Measurements from ENCODE around the gene JAK3.
A peak's percentile ranks its signal among the peaks of the same experiment; 100 is the strongest.
"Not testable (repeated sequence)": the region's sequence is repeated elsewhere in the genome, so short reads cannot be mapped to it uniquely, and the experiment has no call there.

JAK3 gene

DNA sequence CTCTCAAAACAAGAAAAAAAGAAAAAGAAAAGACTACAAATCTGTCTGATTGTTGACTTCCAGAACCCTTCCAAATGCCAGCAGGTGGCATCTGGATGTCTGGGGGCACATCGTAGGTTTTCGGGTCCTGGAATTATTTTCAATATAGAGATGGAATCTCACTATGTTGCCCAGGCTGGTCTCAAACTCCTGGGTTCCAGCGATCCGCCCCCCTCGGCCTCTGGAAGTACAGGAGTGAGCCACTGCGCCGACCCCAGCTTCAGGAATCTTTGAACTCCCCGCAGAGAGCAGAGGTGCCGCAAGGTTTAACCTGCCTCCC is 53.4 kb downstream of the JAK3 start:
- no peak for DNase-seq (ENCODE audit: extremely low spot score)

DNA sequence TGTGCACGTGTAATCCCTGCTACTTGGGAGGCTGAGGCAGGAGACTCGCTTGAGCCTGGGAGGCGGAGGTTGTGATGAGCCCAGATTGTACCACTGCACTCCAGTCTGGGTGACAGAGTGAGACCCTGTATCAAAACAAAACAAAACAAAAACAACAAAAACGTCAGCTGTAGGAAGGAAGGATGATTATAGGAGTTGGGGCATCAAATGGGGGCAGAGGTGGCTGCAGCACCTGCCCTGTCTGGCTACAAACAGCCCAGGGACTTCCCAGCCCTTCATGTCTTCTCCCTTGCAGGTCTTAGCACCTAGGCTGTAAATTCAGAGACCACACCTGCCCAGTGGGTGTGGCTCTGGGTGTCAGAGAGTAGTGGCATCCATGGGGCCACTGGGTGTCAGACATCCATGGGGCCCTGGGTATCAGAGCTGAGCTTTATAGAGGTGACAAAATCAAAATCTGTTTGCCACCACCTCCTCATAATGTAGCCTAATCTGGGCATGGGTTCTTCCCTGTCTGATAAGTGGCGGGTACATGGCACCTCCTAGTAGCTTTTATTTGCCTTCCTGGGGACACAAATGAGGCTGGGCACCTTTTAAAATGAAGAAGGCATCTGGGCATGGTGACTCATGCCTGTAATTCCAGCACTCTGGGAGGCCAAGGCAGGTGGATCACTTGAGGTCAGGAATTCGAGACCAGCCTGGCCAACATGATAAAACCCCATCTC is 57.6 kb downstream of the JAK3 start:
- no peak for DNase-seq (ENCODE audit: extremely low spot score)
- ChIA-PET CTCF (no interaction called here), POLR2A (no interaction called here)
- TF ChIP-seq, protein P1, sequence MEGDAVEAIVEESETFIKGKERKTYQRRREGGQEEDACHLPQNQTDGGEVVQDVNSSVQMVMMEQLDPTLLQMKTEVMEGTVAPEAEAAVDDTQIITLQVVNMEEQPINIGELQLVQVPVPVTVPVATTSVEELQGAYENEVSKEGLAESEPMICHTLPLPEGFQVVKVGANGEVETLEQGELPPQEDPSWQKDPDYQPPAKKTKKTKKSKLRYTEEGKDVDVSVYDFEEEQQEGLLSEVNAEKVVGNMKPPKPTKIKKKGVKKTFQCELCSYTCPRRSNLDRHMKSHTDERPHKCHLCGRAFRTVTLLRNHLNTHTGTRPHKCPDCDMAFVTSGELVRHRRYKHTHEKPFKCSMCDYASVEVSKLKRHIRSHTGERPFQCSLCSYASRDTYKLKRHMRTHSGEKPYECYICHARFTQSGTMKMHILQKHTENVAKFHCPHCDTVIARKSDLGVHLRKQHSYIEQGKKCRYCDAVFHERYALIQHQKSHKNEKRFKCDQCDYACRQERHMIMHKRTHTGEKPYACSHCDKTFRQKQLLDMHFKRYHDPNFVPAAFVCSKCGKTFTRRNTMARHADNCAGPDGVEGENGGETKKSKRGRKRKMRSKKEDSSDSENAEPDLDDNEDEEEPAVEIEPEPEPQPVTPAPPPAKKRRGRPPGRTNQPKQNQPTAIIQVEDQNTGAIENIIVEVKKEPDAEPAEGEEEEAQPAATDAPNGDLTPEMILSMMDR (IDR thresholded peaks at IDR 0.05; ENCODE audit: control extremely low read depth, extremely low read depth, low read depth, missing control alignments): no peak

More for the DNA sequence above, 53.4 kb downstream of the JAK3 start:
- ChIA-PET POLR2A (no interaction called here), CTCF (interaction anchor here (1.1 kb wide), 1 partner anchor 24 kb away, joined by 3 read pairs; no protein-coding TSS in a partner anchor)
- TF ChIP-seq, protein P1 (IDR thresholded peaks at IDR 0.05; ENCODE audit: control extremely low read depth, extremely low read depth, low read depth, missing control alignments): no peak

DNA sequence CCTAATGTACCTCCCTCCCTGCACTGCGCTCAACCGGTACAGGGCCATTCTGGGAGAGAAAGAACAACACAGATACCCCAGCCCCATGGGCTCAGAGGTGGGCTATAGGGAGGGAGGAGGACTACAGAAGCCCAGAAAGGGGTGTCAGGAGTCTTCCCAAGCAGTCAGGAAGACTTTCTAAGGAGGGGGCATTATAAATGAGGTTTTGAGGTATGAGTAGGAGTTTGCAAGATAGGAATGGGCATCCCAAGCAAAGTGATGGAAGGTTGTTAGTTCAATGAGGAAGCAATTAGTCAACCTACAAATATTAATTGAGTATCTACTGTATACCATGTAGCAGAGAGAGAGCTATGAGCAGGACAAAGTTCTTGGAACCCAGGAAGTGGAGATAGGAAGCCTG is 59.1 kb downstream of the JAK3 start:
- CTCF ChIA-PET: no interaction called here
- no peak for DNase-seq (ENCODE audit: extremely low spot score)
- TF ChIP-seq, protein P1 (IDR thresholded peaks at IDR 0.05; ENCODE audit: control extremely low read depth, extremely low read depth, low read depth, missing control alignments): no peak
- POLR2A ChIA-PET: no interaction called here

DNA sequence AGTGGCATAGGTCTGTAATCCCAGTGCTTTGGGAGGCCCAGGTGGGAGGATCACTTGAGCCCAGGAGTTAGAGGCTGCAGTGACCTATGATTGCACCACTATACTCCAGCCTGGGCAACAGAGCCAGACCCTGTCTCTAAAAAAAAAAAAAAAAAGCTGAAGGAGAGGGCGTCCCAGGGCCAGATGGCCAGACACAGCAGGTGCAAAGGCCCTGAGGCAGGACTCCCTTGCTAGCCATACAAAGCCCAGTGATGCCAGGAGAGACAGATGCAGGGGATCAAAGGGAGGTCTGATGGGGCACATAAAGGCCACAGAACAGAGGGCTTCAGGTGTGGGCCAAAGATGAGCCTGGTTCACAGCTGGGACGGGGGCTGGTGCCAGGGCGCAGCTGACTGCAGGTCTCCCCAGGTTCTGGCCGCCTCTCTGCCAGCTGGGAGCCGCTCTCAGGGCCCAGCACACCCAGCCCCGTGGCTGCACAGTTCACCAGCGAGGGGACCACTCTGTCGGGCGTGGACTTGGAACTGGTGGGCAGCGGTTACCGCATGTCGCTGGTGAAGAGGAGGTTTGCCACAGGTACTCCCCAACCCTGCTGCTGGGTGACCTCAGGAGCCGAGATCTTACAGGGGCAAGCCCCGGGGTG is 60.4 kb downstream of the JAK3 start:
- TF ChIP-seq, protein P1 (IDR thresholded peaks at IDR 0.05; ENCODE audit: control extremely low read depth, extremely low read depth, low read depth, missing control alignments): no peak
- DNase-seq (ENCODE audit: extremely low spot score): no peak
- CTCF ChIA-PET: interaction anchor here (1.0 kb wide), 1 partner anchor 291 kb away, joined by 3 read pairs; no protein-coding TSS in a partner anchor
- POLR2A ChIA-PET: no interaction called here

DNA sequence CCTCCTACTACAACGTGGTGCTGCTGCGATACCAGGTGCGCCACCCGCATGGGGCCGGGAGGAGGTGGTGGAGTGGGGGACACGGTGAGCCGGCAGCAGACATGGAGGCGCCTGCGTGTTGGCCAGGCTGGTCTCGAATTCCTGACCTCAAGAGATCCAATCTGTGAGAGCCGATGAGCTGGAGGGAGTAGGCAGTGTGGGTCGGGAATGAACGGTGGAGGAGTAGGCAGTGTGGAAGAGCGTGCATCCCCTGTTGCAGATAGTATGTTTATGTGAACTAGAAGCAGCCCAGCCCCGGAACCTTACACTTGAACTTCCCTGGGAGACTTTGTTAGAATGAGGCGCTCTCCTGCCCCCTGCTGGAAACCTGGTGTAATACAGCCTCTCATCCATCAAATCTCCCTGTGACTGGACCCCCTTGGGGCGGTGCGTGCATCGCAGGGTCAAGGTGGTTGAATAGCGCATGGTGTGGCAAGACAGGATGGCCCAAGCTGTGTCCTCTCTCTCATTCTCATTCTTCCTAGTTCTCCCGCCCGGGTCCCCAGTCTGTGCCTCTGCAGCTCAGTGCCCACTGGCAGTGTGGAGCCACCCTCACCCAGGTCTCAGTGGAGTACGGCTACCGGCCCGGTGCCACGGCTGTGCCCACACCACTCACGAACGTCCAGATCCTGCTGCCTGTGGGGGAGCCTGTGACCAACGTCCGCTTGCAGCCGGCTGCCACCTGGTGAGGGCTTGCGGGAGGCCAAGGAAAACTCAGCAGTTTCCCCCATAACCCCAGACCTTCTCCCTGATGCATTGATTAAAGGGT is 63.4 kb downstream of the JAK3 start:
- ChIA-PET POLR2A (no interaction called here), CTCF (interaction anchor here (0.6 to 4.4 kb wide), 32 partner anchors 8 to 228 kb away, joined by 3 to 29 read pairs (median 4); partner anchors contain the start of genes CCDC124, FCHO1, MAP1S and RPL18A)
- TF ChIP-seq, protein P1 (IDR thresholded peaks at IDR 0.05; ENCODE audit: control extremely low read depth, extremely low read depth, low read depth, missing control alignments): peak; percentile 76
- DNase-seq (ENCODE audit: extremely low spot score): peak; percentile 85

DNA sequence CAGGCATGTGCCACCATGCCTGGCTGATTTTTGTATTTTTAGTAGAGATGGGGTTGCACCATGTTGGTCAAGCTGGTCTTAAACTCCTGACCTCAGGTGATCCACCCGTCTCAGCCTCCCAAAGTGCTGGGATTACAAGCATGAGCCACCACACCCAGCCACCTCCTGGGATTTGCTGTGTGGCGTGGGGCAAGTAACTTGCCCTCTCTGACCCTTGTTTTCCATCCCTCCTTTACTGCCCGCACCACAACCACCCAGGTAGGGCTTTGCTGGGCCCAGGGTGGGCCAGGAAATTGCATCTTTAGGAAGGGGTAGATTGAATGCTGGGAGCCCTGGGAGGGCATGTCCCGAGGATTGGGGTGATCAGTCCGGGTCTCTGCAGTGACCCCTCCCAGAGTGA is 64.1 kb downstream of the JAK3 start:
- POLR2A ChIA-PET; DNase-seq (ENCODE audit: extremely low spot score): not testable (repeated sequence)
- CTCF ChIA-PET: interaction anchor here (0.6 to 4.4 kb wide), 28 partner anchors 9 to 318 kb away, joined by 3 to 29 read pairs (median 4); partner anchors contain the start of genes CCDC124 and MAP1S
